H1 (cell line): ENCODE results near the gene ANKFN1. TPM values are rescaled to one million over a fixed set of nuclear protein-coding genes. Genes with fewer than 3 reads are reported as not detected.
A peak's percentile ranks its signal among the peaks of the same experiment; 100 is the strongest.

ENCODE experiments used
- CTCF ChIA-PET: fragments of 300-600 bp; sonication (Branson Sonifier 250); formaldehyde crosslinking; loops from one replicate; lab custom pipeline; 2021; ENCODE audit not compliant: partially characterized antibody; lab: Charles Lee
- POLR2A ChIA-PET: fragments of 300-600 bp; sonication (Branson Sonifier 250); formaldehyde crosslinking; loops from one replicate; lab custom pipeline; 2021; ENCODE audit warnings: inconsistent platforms; ENCODE audit not compliant: partially characterized antibody; lab: Charles Lee
- DNase-seq, 2 experiments: peaks; one replicate each; pipeline versions ENCODE4 v3.0.0 to v3.0.0-alpha.2; 2010 to 2022; ENCODE audit warnings: low spot score in 2 of 2, low read depth in 1 of 2, mixed read lengths in 1 of 2
- FAIRE-seq: peaks from 2 replicates; lab custom pipeline; 2011; peaks lifted over from hg19 to GRCh38; lab: Jason Lieb, UNC
- H2AFZ ChIP-seq: 2 replicates; pipeline ENCODE4 v1.8.1; 2012; ENCODE audit warnings: low read length, inconsistent platforms
- H2AK5ac ChIP-seq: 2 replicates; pipeline ENCODE4 v1.6.1; 2013; ENCODE audit warnings: low read depth, low read length
- H2BK120ac ChIP-seq: replicated peaks from 2 replicates; pipeline ENCODE3; 2013; ENCODE audit warnings: low read depth, low read length, inconsistent platforms
- H2BK12ac ChIP-seq: 2 replicates; pipeline ENCODE4 v1.6.1; 2013; ENCODE audit warnings: low read depth, low read length
- H2BK15ac ChIP-seq: 2 replicates; pipeline ENCODE4 v1.6.1; 2013; ENCODE audit warnings: low read length
- H2BK20ac ChIP-seq: 2 replicates; pipeline ENCODE4 v1.6.1; 2013; ENCODE audit warnings: low read length
- H2BK5ac ChIP-seq: 2 replicates; pipeline ENCODE4 v1.6.1; 2013; ENCODE audit warnings: low read depth, low read length
- H3K14ac ChIP-seq: 2 replicates; pipeline ENCODE4 v1.6.1; 2013; ENCODE audit warnings: inconsistent platforms; ENCODE audit not compliant: insufficient read length
- H3K18ac ChIP-seq: 2 replicates; pipeline ENCODE4 v1.6.1; 2013; ENCODE audit warnings: low read length; ENCODE audit errors: extremely low read depth
- H3K23ac ChIP-seq: 2 replicates; pipeline ENCODE4 v1.6.1; 2013; ENCODE audit warnings: inconsistent platforms; ENCODE audit not compliant: insufficient read length
- H3K23me2 ChIP-seq: 2 replicates; pipeline ENCODE4 v1.6.1; 2013; ENCODE audit warnings: low read depth, low read length
- H3K27ac ChIP-seq: 2 replicates; pipeline ENCODE4 v1.6.1; 2011; ENCODE audit warnings: low read depth, low read length, inconsistent platforms
- H3K27me3 ChIP-seq, 4 experiments: replicated peaks in 1 of 4; 1 replicate in 1 of 4; 2 replicates in 3 of 4; pipeline versions ENCODE4 v1.6.1 to v1.8.1; 2011 to 2013; ENCODE audit warnings: low read length in 3 of 4, mild to moderate bottlenecking in 3 of 4, inconsistent platforms in 2 of 4, mixed read lengths in 2 of 4, moderate library complexity in 1 of 4; ENCODE audit not compliant: control insufficient read depth in 3 of 4, insufficient read depth in 3 of 4; ENCODE audit errors: extremely low read depth in 1 of 4
- H3K36me3 ChIP-seq, 4 experiments: 2 replicates each; pipeline versions ENCODE4 v1.6.1 to v1.8.1; 2011 to 2013; ENCODE audit warnings: mild to moderate bottlenecking in 4 of 4, low read length in 3 of 4, moderate library complexity in 2 of 4, control low read depth in 1 of 4, inconsistent platforms in 1 of 4; ENCODE audit not compliant: insufficient read depth in 4 of 4, control insufficient read depth in 2 of 4
- H3K4ac ChIP-seq: replicated peaks from 2 replicates; pipeline ENCODE3; 2013; ENCODE audit warnings: low read length, low read depth, mixed read lengths, inconsistent platforms; ENCODE audit not compliant: insufficient read length
- H3K4me1 ChIP-seq, 4 experiments: replicated peaks in 1 of 4; 1 replicate in 1 of 4; 2 replicates in 3 of 4; pipeline versions ENCODE4 v1.6.1 to v1.8.1; 2011 to 2013; ENCODE audit warnings: low read length in 3 of 4, inconsistent platforms in 2 of 4, mixed read lengths in 1 of 4; ENCODE audit not compliant: insufficient read depth in 4 of 4, control insufficient read depth in 3 of 4
- H3K4me2 ChIP-seq, 2 experiments: 2 replicates each; pipeline versions ENCODE4 v1.6.1 to v1.8.1; 2011 to 2013; ENCODE audit warnings: low read depth in 2 of 2, low read length in 2 of 2, control low read depth in 1 of 2, inconsistent platforms in 1 of 2, mild to moderate bottlenecking in 1 of 2; ENCODE audit not compliant: insufficient read depth in 1 of 2
- H3K4me3 ChIP-seq, 4 experiments: fragments of 200-600, 300-600 bp in 1 of 4; sonication (generic), shearing (Covaris generic), sonication (Bioruptor Twin) in 1 of 4; 2 replicates each; pipeline versions ENCODE4 v1.5.1 to v1.8.1; 2011 to 2016; ENCODE audit warnings: low read length in 4 of 4, low read depth in 3 of 4, control low read depth in 2 of 4, inconsistent platforms in 2 of 4, mild to moderate bottlenecking in 2 of 4, mixed read lengths in 1 of 4, moderate library complexity in 1 of 4; ENCODE audit not compliant: insufficient read depth in 2 of 4; ENCODE audit errors: extremely low read depth in 1 of 4
- H3K56ac ChIP-seq: replicated peaks from 2 replicates; pipeline ENCODE3; 2013; ENCODE audit warnings: low read depth, mild to moderate bottlenecking, mixed read lengths, low read length, inconsistent platforms; ENCODE audit not compliant: insufficient read length
- H3K79me1 ChIP-seq: 2 replicates; pipeline ENCODE4 v1.6.1; 2013; ENCODE audit warnings: low read depth, low read length, control low read depth
- H3K79me2 ChIP-seq, 2 experiments: 2 replicates each; pipeline versions ENCODE4 v1.6.1 to v1.8.1; 2012 to 2013; ENCODE audit warnings: low read length in 2 of 2, mild to moderate bottlenecking in 2 of 2, inconsistent platforms in 1 of 2; ENCODE audit not compliant: insufficient read depth in 2 of 2, control insufficient read depth in 1 of 2
- H3K9ac ChIP-seq, 4 experiments: replicated peaks in 1 of 4; 1 replicate in 1 of 4; 2 replicates in 3 of 4; pipeline versions ENCODE4 v1.6.1 to v1.8.1; 2011 to 2013; ENCODE audit warnings: low read depth in 3 of 4, low read length in 3 of 4, control low read depth in 2 of 4, mild to moderate bottlenecking in 2 of 4, moderate library complexity in 2 of 4, inconsistent platforms in 1 of 4; ENCODE audit errors: extremely low read depth in 1 of 4
- H3K9me3 ChIP-seq, 2 experiments: 2 replicates each; pipeline versions ENCODE4 v1.6.1 to v1.8.1; 2012 to 2013; ENCODE audit warnings: mild to moderate bottlenecking in 2 of 2, moderate library complexity in 2 of 2, control low read depth in 1 of 2, inconsistent platforms in 1 of 2, low read depth in 1 of 2, low read length in 1 of 2, mixed read lengths in 1 of 2; ENCODE audit not compliant: insufficient read depth in 2 of 2
- H4K20me1 ChIP-seq, 2 experiments: replicated peaks in 1 of 2; 2 replicates each; pipeline versions ENCODE3 to v1.8.1; 2011 to 2013; ENCODE audit warnings: inconsistent platforms in 2 of 2, low read length in 2 of 2, mild to moderate bottlenecking in 1 of 2; ENCODE audit not compliant: insufficient read depth in 2 of 2, control insufficient read depth in 1 of 2
- H4K5ac ChIP-seq: 2 replicates; pipeline ENCODE4 v1.6.1; 2013; ENCODE audit warnings: low read length, low read depth, mixed read lengths, inconsistent platforms; ENCODE audit not compliant: insufficient read length
- H4K8ac ChIP-seq: 2 replicates; pipeline ENCODE4 v1.8.0; 2013; ENCODE audit warnings: mild to moderate bottlenecking, moderate library complexity, low read length, inconsistent platforms; ENCODE audit not compliant: insufficient read depth; ENCODE audit errors: extremely low read depth
- H4K91ac ChIP-seq: replicated peaks from 2 replicates; pipeline ENCODE3; 2013; ENCODE audit warnings: low read length, mixed read lengths, inconsistent platforms; ENCODE audit not compliant: insufficient read length
- BACH1 ChIP-seq: IDR thresholded peaks from 2 replicates; pipeline ENCODE4 v1.6.1; 2012; ENCODE audit warnings: low read length, improper control_type of control experiment
- E2F6 ChIP-seq: IDR thresholded peaks from 2 replicates; pipeline ENCODE4 v1.6.1; 2012; ENCODE audit warnings: inconsistent platforms
- HDAC2 ChIP-seq, 2 experiments: fragments of 300-600 bp in 1 of 2; sonication (generic) in 1 of 2; IDR thresholded peaks; 2 replicates each; pipeline ENCODE4 v1.6.1; 2011 to 2012; ENCODE audit warnings: low read depth in 2 of 2, low read length in 2 of 2, mild to moderate bottlenecking in 2 of 2, moderate library complexity in 2 of 2, borderline replicate concordance in 1 of 2, inconsistent platforms in 1 of 2
- HDAC6 ChIP-seq: IDR thresholded peaks from one replicate; pipeline ENCODE4 v1.7.1; 2012; ENCODE audit warnings: low read depth, mild to moderate bottlenecking, inconsistent platforms, low read length, moderate library complexity
- KDM1A ChIP-seq: fragments of 200-600, 300-600 bp; sonication (generic); IDR thresholded peaks from 2 replicates; pipeline ENCODE4 v1.7.1; 2016; ENCODE audit warnings: mild to moderate bottlenecking, low read length, borderline replicate concordance
- POLR2A ChIP-seq, 2 experiments: IDR thresholded peaks; 1 replicate in 1 of 2; 2 replicates in 1 of 2; pipeline ENCODE4 v1.6.1; 2011; ENCODE audit warnings: low read depth in 2 of 2, low read length in 2 of 2, mild to moderate bottlenecking in 2 of 2; ENCODE audit errors: control extremely low read depth in 1 of 2
- RBBP5 ChIP-seq: IDR thresholded peaks from 2 replicates; pipeline ENCODE4 v1.7.1; 2012; ENCODE audit warnings: low read depth, mild to moderate bottlenecking, inconsistent platforms, low read length, moderate library complexity, borderline replicate concordance
- RNF2 ChIP-seq: fragments of 200-900, 300-1000 bp; sonication (generic); IDR thresholded peaks from 2 replicates; pipeline ENCODE4 v1.7.1; 2016; ENCODE audit warnings: borderline replicate concordance, low read depth, mild to moderate bottlenecking, antibody characterized with exemption, low read length; ENCODE audit not compliant: poor library complexity, severe bottlenecking; ENCODE audit errors: missing control alignments
- RXRA ChIP-seq: IDR thresholded peaks from 2 replicates; pipeline ENCODE4 v1.6.1; 2011; ENCODE audit warnings: low read depth, mild to moderate bottlenecking, low read length, moderate library complexity; ENCODE audit not compliant: insufficient read depth
- SIN3A ChIP-seq, 2 experiments: IDR thresholded peaks in 1 of 2; conservative IDR thresholded peaks in 1 of 2; 2 replicates each; pipeline ENCODE4 v1.6.1; 2011 to 2012; ENCODE audit warnings: low read length in 2 of 2, improper control_type of control experiment in 1 of 2, low read depth in 1 of 2, mild to moderate bottlenecking in 1 of 2
- SIRT6 ChIP-seq: IDR thresholded peaks from one replicate; pipeline ENCODE4 v1.7.1; 2012; ENCODE audit warnings: low read length, inconsistent platforms
- WGBS, 2 experiments: shearing (Covaris generic) in 1 of 2; methylation state at CpG; one replicate each; pipeline versions ENCODE4 v1.1.6 to v1.1.7; 2013 to 2015; ENCODE audit warnings: low lambda C conversion rate in 2 of 2, mixed read lengths in 2 of 2, inconsistent platforms in 1 of 2, low coverage in 1 of 2, missing lambda C conversion rate in 1 of 2; ENCODE audit not compliant: insufficient replicate concordance in 2 of 2, insufficient coverage in 1 of 2, insufficient read length in 1 of 2; ENCODE audit errors: extremely low coverage in 1 of 2, missing lambda C conversion rate in 1 of 2; 5-methylcytosine and 5-hydroxymethylcytosine counted together
- polyA plus RNA-seq, 7 experiments: library from polyadenylated mRNA; depleted of rRNA in 3 of 7; stranded (reverse) in 5 of 7; unstranded in 2 of 7; fragments of >200 nt in 5 of 7; fragments of 200-250 nt in 2 of 7; gene quantifications; 1 replicate in 5 of 7; 2 replicates in 1 of 7; 4 replicates in 1 of 7; pipeline versions ENCODE4 v1.2.1 to v1.2.3, GENCODE V29; 2011 to 2013; ENCODE audit warnings: missing spikeins in 2 of 7, mixed read lengths in 2 of 7
- total RNA-seq: library from RNA; stranded (reverse); fragmentation: NEBNext Ultra II Directional; extraction: Animal tissue kit (Norgen Biotek cat#: 25700); gene quantifications from 2 replicates; pipeline ENCODE4 v1.2.1, GENCODE V29; 2021

ANKFN1 gene
- total and polyA plus RNA-seq, 2 of the 8 experiments (the other 6 are each of a cell fraction or from before 2014, with no cell fraction given), result not detected

GRCh38 chr17:56440419-56440818 is 287.1 kb downstream of the ANKFN1 start:
- H3K4ac ChIP-seq, result no peak overlapping the region
- no peak overlapping the region for H3K14ac ChIP-seq
- H2BK20ac ChIP-seq, result no peak overlapping the region
- H3K18ac ChIP-seq, result no peak overlapping the region
- H4K91ac ChIP-seq, result no peak overlapping the region
- H2AK5ac ChIP-seq, result no peak overlapping the region
- H3K4me2 ChIP-seq, result no peak overlapping the region
- H3K23me2 ChIP-seq, result no peaks in the 10 kb centered on the region
- DNase-seq (no peak), FAIRE-seq (no peak)
- H3K4me3 ChIP-seq, result no peak overlapping the region
- H4K5ac ChIP-seq, result no peak overlapping the region
- H2AFZ ChIP-seq, result 0 out of 2 replicates have a peak overlapping the region, but pooled peaks have one; percentile 12
- no peak overlapping the region for H3K27ac ChIP-seq
- 95% methylated on average over 2 of the region's 2 CpGs; no CpG with 5 or more reads in 1 of the 2 experiments for WGBS, 2 experiments
- POLR2A ChIA-PET, result no interaction called here
- peaks cover 0 to 2% (median 0%) of the 10 kb centered on the region in 4 experiments; a peak in 1 of 7 replicates for H3K4me1 ChIP-seq
- no peak overlapping the region for H3K9ac ChIP-seq
- H3K23ac ChIP-seq, result no peak overlapping the region
- no peak overlapping the region for H2BK12ac ChIP-seq
- H3K79me1 ChIP-seq, result no peaks in the 10 kb centered on the region
- no peaks in the 10 kb centered on the region for H3K9me3 ChIP-seq
- TF ChIP-seq HDAC2 (IDR thresholded peaks at IDR 0.05; ENCODE audit: borderline replicate concordance in 1 of 2, low read depth in 2 of 2, low read length in 2 of 2) (no peak), HDAC6 (no peak), SIN3A (conservative IDR thresholded peaks at IDR 0.05 in 1 of 2, IDR thresholded peaks at IDR 0.05 in 1 of 2; ENCODE audit: low read depth in 1 of 2, low read length in 2 of 2) (no peak), SIRT6 (no peak), BACH1 (no peak), RBBP5 (no peak), RNF2 (no peak), RXRA (no peak), KDM1A (no peak), E2F6 (no peak), POLR2A (IDR thresholded peaks at IDR 0.05; ENCODE audit: control extremely low read depth in 1 of 2, low read depth in 2 of 2, low read length in 2 of 2) (no peak)
- TF ChIP-seq, all 59 proteins: peak for 0
- Histone ChIP-seq H4K20me1 (no peaks in the 10 kb centered on the region), H3K79me2 (no peaks in the 10 kb centered on the region), H2BK120ac (no peak overlapping the region), H4K8ac (no peak overlapping the region), H3K56ac (no peak overlapping the region), H2BK15ac (no peak overlapping the region), H2BK5ac (no peak overlapping the region), H3K36me3 (no peaks in the 10 kb centered on the region), H3K27me3 (no peaks in the 10 kb centered on the region)
- CTCF ChIA-PET, result interaction anchor here (1.3 kb wide), 1 partner anchor 37 kb away, joined by 3 read pairs; no protein-coding TSS in a partner anchor
